ENCODE data around the gene FOXQ1.

FOXQ1 gene

GRCh38 chr6:1362643-1363042, 50.7 kb downstream of the FOXQ1 start:
- no peak for DNase-seq (ENCODE audit: low read depth in 2 of 2)

GRCh38 chr6:1363298-1363697, 51.4 kb downstream of the FOXQ1 start:
- no peak for DNase-seq (ENCODE audit: low read depth in 2 of 2)

GRCh38 chr6:1363729-1364572, 52.1 kb downstream of the FOXQ1 start:
- peak in 1 of 2 experiments; percentile 15 for DNase-seq (ENCODE audit: low read depth in 2 of 2)
